Stimulated activated CD4-positive, alpha-beta T cell treated with anti-CD3 and anti-CD28 coated beads, Interleukin-1b, Interleukin-23, amount 100 ng/mL, for 1 hour (primary cell): ENCODE measurements around the gene AP5B1.
"Not testable (repeated sequence)": the region's sequence is repeated elsewhere in the genome, so short reads cannot be mapped to it uniquely, and the experiment has no call there.

ENCODE experiments used
- DNase-seq, 2 donors: peaks; one replicate each; pipeline ENCODE4 v3.0.0-alpha.2; 2020; ENCODE audit warnings: low read depth in 2 of 2

Gene AP5B1

GRCh38 chr11:65786008-65786785 lies 5.4 kb upstream of the AP5B1 start:
- DNase-seq, result no peak

- no peak for DNase-seq
Observed at GRCh38 chr11:65785319-65786007, 4.7 kb upstream of the AP5B1 start.

GRCh38 chr11:65782816-65783228 lies 2.0 kb upstream of the AP5B1 start:
- no peak for DNase-seq

- DNase-seq, result no peak
Observed at GRCh38 chr11:65781962-65782815, 1.4 kb upstream of the AP5B1 start.

- no peak for DNase-seq
Observed at GRCh38 chr11:65781152-65781961, 581 bp upstream of the AP5B1 start.

- peak; percentile 37 to 61 for DNase-seq
Observed at GRCh38 chr11:65779919-65780769, 632 bp downstream of the AP5B1 start.

GRCh38 chr11:65779669-65779918 lies 1.2 kb downstream of the AP5B1 start:
- no peak for DNase-seq

GRCh38 chr11:65778901-65779668 lies 1.7 kb downstream of the AP5B1 start:
- DNase-seq, result no peak

GRCh38 chr11:65778431-65778900 lies 2.3 kb downstream of the AP5B1 start:
- DNase-seq, result no peak

GRCh38 chr11:65777821-65778361 lies 2.9 kb downstream of the AP5B1 start:
- DNase-seq, result no peak

GRCh38 chr11:65777241-65777640 lies 3.5 kb downstream of the AP5B1 start:
- DNase-seq, result no peak

- no peak for DNase-seq
Observed at GRCh38 chr11:65776710-65777141, 4.0 kb downstream of the AP5B1 start.

GRCh38 chr11:65776196-65776595 lies 4.6 kb downstream of the AP5B1 start:
- no peak for DNase-seq

GRCh38 chr11:65774525-65775306 lies 6.1 kb downstream of the AP5B1 start:
- DNase-seq, result no peak

- DNase-seq, result no peak
Observed at GRCh38 chr11:65773784-65774411, 6.9 kb downstream of the AP5B1 start.

GRCh38 chr11:65771589-65772112 lies 9.1 kb downstream of the AP5B1 start:
- DNase-seq, result no peak

- no peak for DNase-seq
Observed at GRCh38 chr11:65770951-65771567, 9.7 kb downstream of the AP5B1 start.

GRCh38 chr11:65767806-65768205 lies 13.0 kb downstream of the AP5B1 start:
- not testable (repeated sequence) for DNase-seq
